Neutrophil (primary cell): ENCODE measurements around the gene NELFA.

Experiments used
- H3K27ac ChIP-seq: fragments of 200-600 bp; sonication (generic); 2 replicates; pipeline ENCODE4 v1.5.1; 2016; ENCODE audit warnings: mild to moderate bottlenecking, moderate library complexity
- H3K27me3 ChIP-seq: fragments of 200-600 bp; sonication (generic); 2 replicates; pipeline ENCODE4 v1.6.0; 2016; ENCODE audit warnings: mild to moderate bottlenecking
- H3K36me3 ChIP-seq: fragments of 200-600 bp; sonication (generic); 2 replicates; pipeline ENCODE4 v1.5.1; 2017
- H3K4me1 ChIP-seq, 2 experiments: fragments of 200-600 bp in 1 of 2; sonication (generic) in 1 of 2; 1 replicate in 1 of 2; 2 replicates in 1 of 2; pipeline versions ENCODE4 v1.5.1 to v1.6.1; 2013 to 2016; ENCODE audit warnings: low read depth in 1 of 2, low read length in 1 of 2, mild to moderate bottlenecking in 1 of 2, moderate library complexity in 1 of 2; ENCODE audit not compliant: control insufficient read depth in 1 of 2, insufficient read depth in 1 of 2
- H3K4me3 ChIP-seq, 2 experiments: fragments of 200-600 bp in 1 of 2; sonication (generic) in 1 of 2; 1 replicate in 1 of 2; 2 replicates in 1 of 2; pipeline ENCODE4 v1.5.1; 2013 to 2016; ENCODE audit warnings: low read depth in 1 of 2, low read length in 1 of 2, mild to moderate bottlenecking in 1 of 2, moderate library complexity in 1 of 2
- H3K9me3 ChIP-seq: fragments of 200-600 bp; sonication (generic); 2 replicates; pipeline ENCODE4 v1.5.1; 2016
- CTCF ChIP-seq: fragments of 200-600 bp; sonication (generic); IDR thresholded peaks from 2 replicates; pipeline ENCODE4 v1.5.1; 2016; ENCODE audit warnings: antibody characterized with exemption

NELFA gene

GRCh38 chr4:2045518-2045951, 36.8 kb upstream of the NELFA start:
- TF ChIP-seq CTCF, result no peak

GRCh38 chr4:2044542-2045517, 36.1 kb upstream of the NELFA start:
- Histone ChIP-seq H3K9me3 (no peaks in the 10 kb centered on the region), H3K27ac (no peak overlapping the region), H3K4me1 (peaks cover 10 to 21% of the 10 kb centered on the region in 2 experiments), H3K36me3 (no peaks in the 10 kb centered on the region), H3K4me3 (no peak overlapping the region), H3K27me3 (peaks cover 100% of the 10 kb centered on the region)
- no peak for TF ChIP-seq CTCF

More at GRCh38 chr4:2045518-2045951, 36.8 kb upstream of the NELFA start:
- H3K27me3 ChIP-seq, result peaks cover 100% of the 10 kb centered on the region
- H3K9me3 ChIP-seq, result no peaks in the 10 kb centered on the region
- H3K27ac ChIP-seq, result no peak overlapping the region
- no peak overlapping the region for H3K4me3 ChIP-seq
- peaks cover 10 to 19% of the 10 kb centered on the region in 2 experiments for H3K4me1 ChIP-seq
- H3K36me3 ChIP-seq, result no peaks in the 10 kb centered on the region

GRCh38 chr4:2044119-2044485, 35.3 kb upstream of the NELFA start:
- no peak overlapping the region for H3K4me3 ChIP-seq
- no peaks in the 10 kb centered on the region for H3K36me3 ChIP-seq
- no peak overlapping the region for H3K27ac ChIP-seq
- H3K27me3 ChIP-seq, result peaks cover 100% of the 10 kb centered on the region
- peaks cover 10 to 21% of the 10 kb centered on the region in 2 experiments for H3K4me1 ChIP-seq
- no peaks in the 10 kb centered on the region for H3K9me3 ChIP-seq
- no peak for TF ChIP-seq CTCF

- H3K27me3 ChIP-seq, result peaks cover 100% of the 10 kb centered on the region
Observed at GRCh38 chr4:2043396-2044118, 34.8 kb upstream of the NELFA start.

More at GRCh38 chr4:2043396-2044118, 34.8 kb upstream of the NELFA start:
- Histone ChIP-seq H3K4me1 (peaks cover 10 to 21% of the 10 kb centered on the region in 2 experiments), H3K4me3 (no peak overlapping the region), H3K9me3 (no peaks in the 10 kb centered on the region), H3K36me3 (no peaks in the 10 kb centered on the region), H3K27ac (no peak overlapping the region)
- no peak for TF ChIP-seq CTCF
